GM20000 (cell line): ENCODE data around the gene CLDN10.
"Not testable (repeated sequence)": the region's sequence is repeated elsewhere in the genome, so short reads cannot be mapped to it uniquely, and the experiment has no call there.

ENCODE experiments used
- DNase-seq: peaks from one replicate; pipeline ENCODE4 v3.0.0; 2012; ENCODE audit warnings: low spot score
- CTCF ChIP-seq: IDR thresholded peaks from 2 replicates; pipeline ENCODE4 v1.5.1; 2012; ENCODE audit warnings: mild to moderate bottlenecking, control low read depth; ENCODE audit errors: extremely low read depth, missing control alignments

Gene CLDN10

GRCh38 chr13:95510950-95511349, 41.6 kb upstream of the CLDN10 start:
- no peak for TF ChIP-seq CTCF

GRCh38 chr13:95512424-95512823, 40.1 kb upstream of the CLDN10 start:
- no peak for TF ChIP-seq CTCF
- DNase-seq, result no peak

More at GRCh38 chr13:95510950-95511349, 41.6 kb upstream of the CLDN10 start:
- no peak for DNase-seq

- no peak for TF ChIP-seq CTCF
- no peak for DNase-seq
Observed at GRCh38 chr13:95512957-95513356, 39.6 kb upstream of the CLDN10 start.

- DNase-seq, result not testable (repeated sequence)
Observed at GRCh38 chr13:95515606-95516005, 36.9 kb upstream of the CLDN10 start.

GRCh38 chr13:95516021-95516420, 36.5 kb upstream of the CLDN10 start:
- DNase-seq, result no peak
- no peak for TF ChIP-seq CTCF

GRCh38 chr13:95516492-95516891, 36.0 kb upstream of the CLDN10 start:
- no peak for DNase-seq
- TF ChIP-seq CTCF, result no peak

GRCh38 chr13:95523598-95523997, 28.9 kb upstream of the CLDN10 start:
- DNase-seq, result no peak
- TF ChIP-seq CTCF, result no peak

- no peak for TF ChIP-seq CTCF
- DNase-seq, result no peak
Observed at GRCh38 chr13:95524264-95524901, 28.1 kb upstream of the CLDN10 start.
